Natural killer cell treated with Interleukin-12 subunit alpha and Interleukin-12 subunit beta and Interleukin-15 and Interleukin-18, amount 100 ng/mL, for 72 hours (primary cell): Measurements from ENCODE around the gene MYO5B. TPM values are rescaled to one million over a fixed set of nuclear protein-coding genes. Genes with fewer than 3 reads are reported as not detected.

Experiments
- ATAC-seq, 2 donors: fragments of 150-1000 bp; cut with Tn5 transposase in 1 of 2; sonication (Bioruptor Pico), chemical (Tn5 transposase) in 1 of 2; 2 replicates each; pipeline ENCODE4 v1.10.0; 2021
- DNase-seq: peaks from one replicate; pipeline ENCODE4 v3.0.0; 2022; ENCODE audit warnings: low spot score
- H3K27ac Mint-ChIP-seq, 2 donors: 1 replicate in 1 of 2; 2 replicates in 1 of 2; pipeline ENCODE4 v1.8.0; 2022; ENCODE audit warnings: mixed read lengths in 2 of 2, mild to moderate bottlenecking in 1 of 2, moderate library complexity in 1 of 2
- H3K27me3 Mint-ChIP-seq, 2 donors: 1 replicate in 1 of 2; 2 replicates in 1 of 2; pipeline ENCODE4 v1.8.0; 2022; ENCODE audit warnings: mixed read lengths in 2 of 2
- H3K36me3 Mint-ChIP-seq: one replicate; pipeline ENCODE4 v1.8.0; 2022; ENCODE audit warnings: mixed read lengths
- H3K4me1 Mint-ChIP-seq, 2 donors: 1 replicate in 1 of 2; 2 replicates in 1 of 2; pipeline ENCODE4 v1.8.0; 2022; ENCODE audit warnings: low read depth in 2 of 2, mixed read lengths in 2 of 2, mild to moderate bottlenecking in 1 of 2
- H3K4me3 Mint-ChIP-seq: one replicate; pipeline ENCODE4 v1.8.0; 2022; ENCODE audit warnings: mixed read lengths
- H3K9me3 Mint-ChIP-seq: 2 replicates; pipeline ENCODE4 v1.8.0; 2022; ENCODE audit warnings: mixed read lengths
- total RNA-seq, 2 donors: library from RNA; stranded (reverse); gene quantifications; one replicate each; pipeline ENCODE4 v1.2.3, GENCODE V29; 2022

The MYO5B gene
- total RNA-seq, 2 donors from 2014 or later = not detected

DNA sequence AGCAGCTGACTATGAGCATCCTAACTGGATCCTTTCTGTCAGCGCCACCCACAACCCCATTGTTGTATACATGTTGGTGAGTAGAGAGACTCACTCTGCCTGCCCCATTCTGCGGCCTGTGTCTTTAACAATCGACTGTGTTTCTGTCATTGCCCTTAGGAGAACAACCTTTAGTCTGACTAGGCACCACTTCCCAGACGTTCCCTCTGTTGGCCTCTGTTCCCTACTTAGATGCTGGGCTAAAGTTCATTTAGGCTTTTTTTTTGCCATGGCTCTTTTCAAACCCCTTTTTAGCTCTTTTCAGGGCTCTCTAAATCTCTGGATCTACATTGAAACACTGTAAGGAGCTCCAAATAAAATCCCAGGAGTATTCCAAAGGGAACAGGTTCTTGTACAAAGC lies 361.1 kb downstream of the MYO5B start:
- Mint-ChIP-seq H3K4me1 (peaks cover 0 to 26% of the 10 kb centered on the region in 2 donors), H3K27me3 (no peaks in the 10 kb centered on the region), H3K27ac (peak overlapping the region in 1 of 2 donors; percentile 43), H3K36me3 (no peaks in the 10 kb centered on the region), H3K4me3 (no peak overlapping the region), H3K9me3 (peaks cover under 1% of the 10 kb centered on the region)
- no peak for ATAC-seq
- DNase-seq = no peak

DNA sequence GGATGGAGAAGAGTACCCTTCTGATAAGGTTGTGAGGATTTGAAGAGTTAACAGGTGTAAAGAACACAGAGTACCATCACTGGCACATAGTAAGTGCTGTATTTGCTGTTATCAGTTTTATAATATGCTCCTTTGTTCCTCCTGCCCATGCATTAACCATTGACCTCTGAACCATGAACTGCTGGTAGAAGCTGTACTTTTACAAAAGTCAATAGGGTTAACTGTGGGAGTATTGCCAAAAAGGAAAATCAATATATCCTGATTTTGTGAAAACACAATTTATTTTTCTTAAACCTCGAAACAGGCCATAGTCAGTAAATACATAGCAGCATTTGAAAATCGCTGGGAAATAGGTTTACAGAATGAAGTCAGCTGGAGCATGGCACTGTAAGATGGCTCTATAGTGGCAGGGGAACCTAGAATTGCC lies 362.7 kb downstream of the MYO5B start:
- ATAC-seq (no peak), DNase-seq (no peak)
- Mint-ChIP-seq H3K4me3 (no peak overlapping the region), H3K36me3 (peaks cover 5% of the 10 kb centered on the region), H3K27me3 (no peaks in the 10 kb centered on the region), H3K27ac (peak overlapping the region in 1 of 2 donors; percentile 80), H3K9me3 (peaks cover 3% of the 10 kb centered on the region), H3K4me1 (peaks cover 0 to 24% of the 10 kb centered on the region in 2 donors)

- no peaks in the 10 kb centered on the region for H3K27me3 Mint-ChIP-seq
- no peak overlapping the region for H3K27ac Mint-ChIP-seq
- peaks cover 7% of the 10 kb centered on the region for H3K9me3 Mint-ChIP-seq
- DNase-seq (no peak), ATAC-seq (no peak)
- peaks cover 11 to 26% of the 10 kb centered on the region in 2 donors for H3K4me1 Mint-ChIP-seq
- peaks cover 12% of the 10 kb centered on the region for H3K36me3 Mint-ChIP-seq
- no peak overlapping the region for H3K4me3 Mint-ChIP-seq
Observed at GRCh38 chr18:49827996-49828395, 367.0 kb downstream of the MYO5B start.

- DNase-seq = peak; percentile 69
- Mint-ChIP-seq H3K36me3 (peaks cover 25% of the 10 kb centered on the region), H3K9me3 (no peaks in the 10 kb centered on the region), H3K4me1 (peaks cover 62 to 78% of the 10 kb centered on the region in 2 donors), H3K27ac (peak overlapping the region; percentile 94 to 98), H3K27me3 (no peaks in the 10 kb centered on the region), H3K4me3 (peak overlapping the region; percentile 78)
- peak; percentile 85 to 86 for ATAC-seq
Observed at GRCh38 chr18:49819823-49820671, 374.9 kb downstream of the MYO5B start.

GRCh38 chr18:49819071-49819662 lies 375.8 kb downstream of the MYO5B start:
- DNase-seq (no peak), ATAC-seq (no peak)
- no peaks in the 10 kb centered on the region for H3K9me3 Mint-ChIP-seq
- H3K27me3 Mint-ChIP-seq = no peaks in the 10 kb centered on the region
- peaks cover 66 to 81% of the 10 kb centered on the region in 2 donors for H3K4me1 Mint-ChIP-seq
- H3K4me3 Mint-ChIP-seq = peak overlapping the region; percentile 78
- peak overlapping the region; percentile 94 to 98 for H3K27ac Mint-ChIP-seq
- H3K36me3 Mint-ChIP-seq = peaks cover 27% of the 10 kb centered on the region

DNA sequence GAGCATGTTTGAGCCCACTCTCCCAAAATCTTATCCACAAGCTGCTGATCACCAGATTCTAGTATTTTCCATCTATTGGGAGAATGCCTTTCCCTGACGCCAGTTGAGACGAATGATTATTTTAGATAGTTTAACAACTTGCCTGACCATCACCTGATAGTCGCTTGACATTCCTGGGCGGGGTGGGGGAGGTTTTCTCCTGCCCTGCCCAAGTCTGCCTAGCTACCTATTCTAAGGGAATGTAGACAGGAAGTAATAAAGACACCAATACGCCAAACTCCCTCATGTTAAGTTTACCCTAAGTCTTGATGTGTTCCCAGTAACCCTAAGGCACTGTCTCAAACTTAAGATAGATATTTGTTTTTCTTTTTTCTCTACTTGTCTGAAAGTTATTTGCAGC lies 377.0 kb downstream of the MYO5B start:
- no peak for ATAC-seq
- H3K27ac Mint-ChIP-seq = peak overlapping the region; percentile 94 to 98

GRCh38 chr18:49815927-49816326 lies 379.0 kb downstream of the MYO5B start:
- Mint-ChIP-seq H3K9me3 (no peaks in the 10 kb centered on the region), H3K4me3 (peak overlapping the region; percentile 94), H3K36me3 (peaks cover 20% of the 10 kb centered on the region), H3K4me1 (peaks cover 74 to 77% of the 10 kb centered on the region in 2 donors), H3K27ac (peak overlapping the region; percentile 88 to 99), H3K27me3 (no peaks in the 10 kb centered on the region)
- DNase-seq = no peak
- no peak for ATAC-seq

More for the DNA sequence above, 377.0 kb downstream of the MYO5B start:
- H3K9me3 Mint-ChIP-seq = no peaks in the 10 kb centered on the region
- peaks cover 68 to 77% of the 10 kb centered on the region in 2 donors for H3K4me1 Mint-ChIP-seq
- peak overlapping the region; percentile 78 for H3K4me3 Mint-ChIP-seq
- H3K36me3 Mint-ChIP-seq = peaks cover 27% of the 10 kb centered on the region
- H3K27me3 Mint-ChIP-seq = no peaks in the 10 kb centered on the region
- no peak for DNase-seq

GRCh38 chr18:49814147-49814499 lies 380.8 kb downstream of the MYO5B start:
- ATAC-seq (peak; percentile 76 to 80), DNase-seq (peak; percentile 92)
- Mint-ChIP-seq H3K4me3 (peak overlapping the region; percentile 94), H3K27me3 (no peaks in the 10 kb centered on the region), H3K4me1 (peaks cover 58 to 71% of the 10 kb centered on the region in 2 donors), H3K9me3 (peaks cover 4% of the 10 kb centered on the region), H3K36me3 (peaks cover 33% of the 10 kb centered on the region), H3K27ac (peak overlapping the region; percentile 88 to 99)

DNA sequence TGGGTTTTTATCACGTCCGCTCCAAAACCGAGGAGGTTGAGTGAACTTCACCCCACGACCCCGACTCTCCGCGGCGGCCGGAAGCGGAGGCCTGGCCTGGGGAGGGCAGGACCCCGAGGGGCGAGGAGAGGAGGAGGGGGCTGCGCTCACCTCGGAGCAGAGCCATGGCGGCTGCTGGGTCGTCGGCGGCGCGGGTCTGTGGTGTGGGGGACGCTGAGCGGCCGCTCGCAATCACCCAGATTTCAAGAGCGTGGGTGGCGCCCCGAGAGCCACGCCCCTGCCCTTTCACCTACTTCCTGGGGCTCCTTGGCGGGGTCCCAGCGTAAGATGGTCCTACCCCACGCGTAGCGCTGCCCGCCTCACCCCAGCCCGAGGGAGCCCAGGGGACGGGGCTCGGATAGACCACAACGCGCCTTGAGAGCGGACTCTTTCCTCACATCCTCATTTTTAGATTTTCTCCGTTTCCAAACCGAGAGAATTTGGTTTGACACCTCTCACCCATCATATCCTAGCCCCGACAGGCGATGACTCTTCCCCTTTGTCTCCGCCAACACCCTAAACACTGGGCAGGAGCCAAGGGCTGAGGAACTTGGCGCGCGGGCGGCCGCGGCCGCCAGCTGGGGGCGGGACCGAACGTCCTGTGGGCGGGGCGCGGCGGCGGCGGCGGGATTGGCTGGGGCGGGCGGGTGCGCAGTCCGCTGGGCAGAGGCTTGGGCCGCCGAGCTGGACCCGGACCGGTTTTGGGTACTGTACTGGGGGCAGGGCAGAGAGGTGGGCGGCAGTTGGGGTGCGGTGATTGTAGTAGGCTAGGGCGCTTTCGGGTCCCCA lies 381.4 kb downstream of the MYO5B start, which contains the start of gene ACAA2:
Gene ACAA2, minus strand, starts transcription at position 215 of the 828 bp plus-strand sequence. Its CDS starts 49 bp downstream, at position 166.
- no peaks in the 10 kb centered on the region for H3K27me3 Mint-ChIP-seq
- peaks cover 4% of the 10 kb centered on the region for H3K9me3 Mint-ChIP-seq
- H3K4me3 Mint-ChIP-seq = peak within 1 kb of the TSS; percentile 94
- DNase-seq (peak; percentile 95), ATAC-seq (peak; percentile 93 to 94)
- H3K36me3 Mint-ChIP-seq = peaks cover 38% of the 10 kb centered on the region
- H3K4me1 Mint-ChIP-seq = peaks cover 54 to 66% of the 10 kb centered on the region in 2 donors
- peak within 1 kb of the TSS; percentile 88 to 99 for H3K27ac Mint-ChIP-seq

DNA sequence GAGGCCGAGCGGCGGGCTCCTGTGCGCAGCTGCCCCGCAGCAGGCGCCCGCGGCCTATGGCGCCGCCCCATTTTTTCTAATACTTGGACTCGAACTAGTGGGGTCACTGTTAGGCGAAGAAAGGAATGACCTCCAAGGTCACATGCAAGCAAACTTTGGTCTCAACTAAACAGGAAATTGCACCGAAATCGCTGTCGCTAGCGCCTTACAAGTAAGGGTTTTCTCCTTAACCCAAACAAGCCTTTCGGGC lies 382.0 kb downstream of the MYO5B start:
- DNase-seq = no peak
- peaks cover 38% of the 10 kb centered on the region for H3K36me3 Mint-ChIP-seq
- peak; percentile 0 for ATAC-seq

DNA sequence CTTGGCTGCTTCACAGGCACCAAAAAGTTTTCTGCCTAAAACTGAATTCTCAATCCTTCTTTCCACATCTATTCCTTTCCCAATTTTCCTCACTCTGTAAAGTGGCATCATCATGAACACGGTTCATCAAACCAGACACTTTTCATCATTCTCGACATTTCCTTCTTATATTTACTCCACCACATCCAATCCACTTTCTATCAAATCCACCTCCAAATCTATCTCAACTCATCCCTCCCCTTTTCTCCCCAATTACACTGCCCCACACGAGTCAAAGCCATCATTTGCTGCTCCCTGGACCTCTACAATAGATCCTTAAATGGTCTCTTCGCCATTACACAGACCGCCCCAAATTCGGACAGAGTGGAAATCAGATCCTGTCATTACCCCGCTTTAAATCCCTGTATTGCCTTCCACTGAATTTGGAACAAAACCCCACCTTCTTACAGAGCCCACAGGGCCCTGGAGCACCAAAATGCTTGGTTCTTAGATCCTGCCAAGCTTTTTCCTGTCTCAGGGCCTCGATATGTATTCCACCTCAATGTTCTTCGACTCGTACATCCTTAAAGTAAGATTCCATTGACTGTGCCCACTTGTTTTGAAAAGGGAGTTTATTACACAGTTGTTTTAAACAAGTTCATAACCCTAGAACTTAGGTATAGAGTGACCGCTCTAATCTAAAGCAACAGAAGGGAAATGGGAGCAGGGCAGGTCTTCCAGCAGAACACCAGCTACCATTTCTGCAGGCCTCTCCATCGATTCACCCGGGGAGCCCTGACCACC lies 382.5 kb downstream of the MYO5B start:
- Mint-ChIP-seq H3K36me3 (peaks cover 33% of the 10 kb centered on the region), H3K4me1 (peaks cover 43 to 56% of the 10 kb centered on the region in 2 donors), H3K9me3 (peaks cover 4% of the 10 kb centered on the region), H3K27ac (peak overlapping the region; percentile 88 to 99), H3K4me3 (peak overlapping the region; percentile 94), H3K27me3 (no peaks in the 10 kb centered on the region)
- DNase-seq = no peak
- no peak for ATAC-seq

More for the DNA sequence above, 382.0 kb downstream of the MYO5B start:
- peak overlapping the region; percentile 88 to 99 for H3K27ac Mint-ChIP-seq
- peak overlapping the region; percentile 94 for H3K4me3 Mint-ChIP-seq
- peaks cover 48 to 61% of the 10 kb centered on the region in 2 donors for H3K4me1 Mint-ChIP-seq
- no peaks in the 10 kb centered on the region for H3K27me3 Mint-ChIP-seq
- H3K9me3 Mint-ChIP-seq = peaks cover 4% of the 10 kb centered on the region

GRCh38 chr18:49811151-49811938 lies 383.6 kb downstream of the MYO5B start:
- Mint-ChIP-seq H3K27ac (peak overlapping the region; percentile 88 to 99), H3K9me3 (peaks cover 4% of the 10 kb centered on the region), H3K36me3 (peaks cover 33% of the 10 kb centered on the region), H3K4me3 (peak overlapping the region; percentile 94), H3K4me1 (peaks cover 40 to 55% of the 10 kb centered on the region in 2 donors), H3K27me3 (no peaks in the 10 kb centered on the region)
- no peak for ATAC-seq
- DNase-seq = no peak
